Activated CD4-positive, alpha-beta T cell treated with anti-CD3 and anti-CD28 coated beads, Interleukin-2, amount 50 U/mL, for 24 hours (primary cell): ENCODE results near the gene IFITM5.
"Not testable (repeated sequence)": the region's sequence is repeated elsewhere in the genome, so short reads cannot be mapped to it uniquely, and the experiment has no call there.

Source experiments
- DNase-seq, 2 donors: peaks; one replicate each; pipeline ENCODE4 v3.0.0-alpha.2; 2020; ENCODE audit warnings: low read depth in 1 of 2, low spot score in 1 of 2

Gene IFITM5

GRCh38 chr11:299081-299891, at the start of gene IFITM5:
Gene IFITM5, minus strand, starts transcription at chr11:299526. Its CDS starts 36 bp downstream, at chr11:299490.
- DNase-seq, result no peak

- DNase-seq, result no peak
Observed at GRCh38 chr11:346529-346928, 47.2 kb upstream of the IFITM5 start.

GRCh38 chr11:344836-345578, 45.7 kb upstream of the IFITM5 start:
- DNase-seq, result no peak

- DNase-seq, result no peak
Observed at GRCh38 chr11:342328-342727, 43.0 kb upstream of the IFITM5 start.

- no peak for DNase-seq
Observed at GRCh38 chr11:340539-341512, 41.5 kb upstream of the IFITM5 start.

- DNase-seq, result no peak
Observed at GRCh38 chr11:339963-340362, 40.6 kb upstream of the IFITM5 start.

GRCh38 chr11:337711-338110, 38.4 kb upstream of the IFITM5 start:
- no peak for DNase-seq

- no peak for DNase-seq
Observed at GRCh38 chr11:336659-337198, 37.4 kb upstream of the IFITM5 start.

- DNase-seq, result no peak
Observed at GRCh38 chr11:335779-336658, 36.7 kb upstream of the IFITM5 start.

- DNase-seq, result no peak
Observed at GRCh38 chr11:334264-334994, 35.1 kb upstream of the IFITM5 start.

- not testable (repeated sequence) for DNase-seq
Observed at GRCh38 chr11:333616-334263, 34.4 kb upstream of the IFITM5 start.

GRCh38 chr11:332651-333480, 33.5 kb upstream of the IFITM5 start:
- no peak for DNase-seq

GRCh38 chr11:331358-332060, 32.2 kb upstream of the IFITM5 start:
- DNase-seq, result no peak

GRCh38 chr11:330694-331357, 31.5 kb upstream of the IFITM5 start:
- DNase-seq, result no peak

- no peak for DNase-seq
Observed at GRCh38 chr11:330307-330693, 31.0 kb upstream of the IFITM5 start.

- no peak for DNase-seq
Observed at GRCh38 chr11:329886-330253, 30.5 kb upstream of the IFITM5 start.
